G401.6 (cell line): Measurements from ENCODE around the gene GMEB2.
"Not testable (repeated sequence)": the region's sequence is repeated elsewhere in the genome, so short reads cannot be mapped to it uniquely, and the experiment has no call there.

ENCODE experiments used
- FAIRE-seq: peaks from 2 replicates; lab custom pipeline; 2012; peaks lifted over from hg19 to GRCh38; lab: Jason Lieb, UNC

GMEB2 gene, protein sequence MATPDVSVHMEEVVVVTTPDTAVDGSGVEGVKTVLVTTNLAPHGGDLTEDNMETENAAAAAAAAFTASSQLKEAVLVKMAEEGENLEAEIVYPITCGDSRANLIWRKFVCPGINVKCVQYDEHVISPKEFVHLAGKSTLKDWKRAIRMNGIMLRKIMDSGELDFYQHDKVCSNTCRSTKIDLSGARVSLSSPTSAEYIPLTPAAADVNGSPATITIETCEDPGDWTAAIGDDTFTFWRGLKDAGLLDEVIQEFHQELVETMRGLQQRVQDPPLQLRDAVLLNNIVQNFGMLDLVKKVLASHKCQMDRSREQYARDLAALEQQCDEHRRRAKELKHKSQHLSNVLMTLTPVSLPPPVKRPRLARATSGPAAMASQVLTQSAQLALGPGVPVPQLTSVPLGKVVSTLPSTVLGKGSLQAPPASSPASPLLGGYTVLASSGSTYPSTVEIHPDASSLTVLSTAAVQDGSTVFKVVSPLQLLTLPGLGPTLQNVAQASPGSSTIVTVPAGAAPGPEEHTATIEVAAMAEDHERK

DNA sequence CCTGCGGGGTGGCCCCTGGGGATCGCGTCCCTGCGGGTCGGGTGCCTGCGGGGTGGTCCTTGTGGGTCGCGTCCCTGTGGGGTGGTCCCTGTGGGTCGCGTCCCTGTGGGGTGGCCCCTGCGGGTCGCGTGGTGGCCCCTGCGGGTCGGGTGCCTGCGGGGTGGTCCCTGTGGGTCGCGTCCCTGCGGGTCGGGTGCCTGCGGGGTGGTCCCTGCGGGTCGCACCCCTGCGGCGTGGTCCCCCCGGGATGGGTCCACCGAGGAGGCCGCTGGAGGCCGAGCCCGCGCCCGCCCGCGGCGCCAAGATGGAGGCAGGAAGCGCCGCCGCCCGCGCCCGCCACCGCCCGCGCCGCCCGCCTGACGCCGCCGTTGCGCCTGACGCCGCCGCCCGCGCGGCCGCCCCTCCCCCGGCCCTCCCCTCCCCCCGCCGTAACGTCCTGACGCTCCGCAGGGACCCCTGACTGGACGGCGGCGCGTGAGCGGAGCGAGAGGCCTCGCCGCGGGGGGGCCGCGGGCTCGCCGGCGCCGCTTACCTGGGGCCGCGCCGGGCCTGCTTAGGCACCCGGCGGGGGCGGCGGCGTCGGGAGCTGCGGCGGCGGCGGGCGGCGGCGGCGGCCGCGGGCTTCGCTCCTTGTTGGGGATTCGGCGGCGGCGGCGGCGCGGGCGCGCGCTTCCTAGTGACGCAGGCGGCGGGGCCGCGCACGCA, at the start of gene GMEB2:
GMEB2 (minus strand) TSS at position 678 of the 705 bp plus-strand sequence. CDS start 7,704 bp downstream, outside the sequence.
- no peak for FAIRE-seq

- no peak for FAIRE-seq
These were observed 48.9 kb upstream of the GMEB2 start for GRCh38 chr20:63675681-63676368.

DNA sequence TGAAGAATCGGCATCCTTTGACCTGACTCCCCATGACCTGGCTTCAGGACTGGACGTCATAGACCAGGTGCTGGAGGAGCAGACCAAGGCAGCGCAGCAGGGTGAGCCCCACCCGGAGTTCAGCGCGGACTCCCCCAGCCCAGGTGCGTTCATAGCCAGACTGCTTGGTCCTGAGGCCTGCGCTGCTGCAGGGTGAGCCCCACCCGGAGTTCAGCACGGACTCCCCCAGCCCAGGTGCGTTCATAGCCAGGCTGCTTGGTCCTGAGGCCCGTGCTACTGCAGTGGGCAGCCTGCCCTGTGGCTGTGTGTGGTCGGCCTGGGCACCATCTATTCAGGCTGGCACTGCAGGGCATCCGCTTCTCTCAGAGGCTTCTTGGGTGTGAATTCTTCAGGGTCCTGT, 47.0 kb upstream of the GMEB2 start:
- FAIRE-seq: no peak

- no peak for FAIRE-seq
These were observed 45.8 kb upstream of the GMEB2 start for GRCh38 chr20:63672666-63673065.

- FAIRE-seq: not testable (repeated sequence)
These were observed 44.8 kb upstream of the GMEB2 start for GRCh38 chr20:63671695-63672094.

GRCh38 chr20:63668351-63668750, 41.5 kb upstream of the GMEB2 start:
- no peak for FAIRE-seq

GRCh38 chr20:63667858-63668257, 41.0 kb upstream of the GMEB2 start:
- FAIRE-seq: no peak

- FAIRE-seq: no peak
These were observed 38.8 kb upstream of the GMEB2 start for GRCh38 chr20:63665708-63666107.

GRCh38 chr20:63664861-63665594, 38.1 kb upstream of the GMEB2 start:
- no peak for FAIRE-seq

- no peak for FAIRE-seq
These were observed 37.4 kb upstream of the GMEB2 start for GRCh38 chr20:63664143-63664851.

- FAIRE-seq: no peak
These were observed 36.6 kb upstream of the GMEB2 start for GRCh38 chr20:63663332-63664066.

- no peak for FAIRE-seq
These were observed 35.9 kb upstream of the GMEB2 start for GRCh38 chr20:63662813-63663189.

- no peak for FAIRE-seq
These were observed 35.3 kb upstream of the GMEB2 start for GRCh38 chr20:63661959-63662812.

DNA sequence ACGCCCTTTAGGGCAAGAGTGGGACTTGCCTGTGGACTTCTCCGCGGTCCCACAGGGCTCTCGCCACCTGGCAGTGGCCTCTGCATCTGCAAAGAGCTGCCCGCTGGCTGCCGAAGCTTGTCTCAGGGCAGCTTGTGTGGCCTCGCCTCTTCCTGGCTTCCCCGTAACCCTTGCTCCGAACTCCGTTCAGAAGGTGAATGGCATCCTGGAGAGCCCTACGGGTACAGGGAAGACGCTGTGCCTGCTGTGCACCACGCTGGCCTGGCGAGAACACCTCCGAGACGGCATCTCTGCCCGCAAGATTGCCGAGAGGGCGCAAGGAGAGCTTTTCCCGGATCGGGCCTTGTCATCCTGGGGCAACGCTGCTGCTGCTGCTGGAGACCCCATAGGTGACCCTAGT, 34.2 kb upstream of the GMEB2 start:
- FAIRE-seq: no peak

DNA sequence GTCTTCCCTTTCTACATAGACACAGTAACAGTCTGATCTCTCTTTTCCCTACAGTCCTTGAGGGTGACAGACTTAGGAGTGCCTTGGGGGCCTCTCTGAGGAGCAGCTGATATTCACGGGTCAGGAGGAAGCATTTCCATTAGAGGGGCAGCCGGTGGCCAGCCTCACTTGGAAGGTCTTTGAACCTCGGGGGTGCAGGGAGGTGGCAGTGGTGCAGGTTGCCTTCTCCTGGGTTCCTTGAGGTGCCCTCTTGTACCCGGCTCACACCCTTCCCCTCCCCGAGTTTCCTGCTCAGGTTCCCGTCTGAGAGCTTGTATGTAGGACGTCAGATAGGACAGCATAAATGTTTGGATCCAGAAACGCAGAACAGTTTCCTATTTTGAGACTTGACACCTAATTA, 33.7 kb upstream of the GMEB2 start:
- FAIRE-seq: no peak

- FAIRE-seq: not testable (repeated sequence)
These were observed 33.3 kb upstream of the GMEB2 start for GRCh38 chr20:63660174-63660573.

DNA sequence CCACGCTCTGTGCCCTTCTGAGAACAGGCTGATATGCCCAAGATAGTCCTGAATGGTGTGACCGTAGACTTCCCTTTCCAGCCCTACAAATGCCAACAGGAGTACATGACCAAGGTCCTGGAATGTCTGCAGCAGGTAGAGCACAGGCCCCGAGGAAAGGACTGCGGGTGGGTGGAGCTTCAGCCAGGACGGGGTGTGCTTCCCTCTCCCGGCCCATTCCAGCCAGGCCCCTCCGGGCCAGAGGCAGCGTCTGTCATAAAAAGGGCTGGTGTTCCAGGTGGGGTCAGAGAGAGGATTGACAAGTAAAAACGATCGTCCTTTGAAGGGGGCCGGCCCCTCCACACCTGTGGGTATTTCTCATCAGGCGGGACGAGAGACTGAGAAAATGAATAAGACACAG, 32.5 kb upstream of the GMEB2 start:
- no peak for FAIRE-seq

DNA sequence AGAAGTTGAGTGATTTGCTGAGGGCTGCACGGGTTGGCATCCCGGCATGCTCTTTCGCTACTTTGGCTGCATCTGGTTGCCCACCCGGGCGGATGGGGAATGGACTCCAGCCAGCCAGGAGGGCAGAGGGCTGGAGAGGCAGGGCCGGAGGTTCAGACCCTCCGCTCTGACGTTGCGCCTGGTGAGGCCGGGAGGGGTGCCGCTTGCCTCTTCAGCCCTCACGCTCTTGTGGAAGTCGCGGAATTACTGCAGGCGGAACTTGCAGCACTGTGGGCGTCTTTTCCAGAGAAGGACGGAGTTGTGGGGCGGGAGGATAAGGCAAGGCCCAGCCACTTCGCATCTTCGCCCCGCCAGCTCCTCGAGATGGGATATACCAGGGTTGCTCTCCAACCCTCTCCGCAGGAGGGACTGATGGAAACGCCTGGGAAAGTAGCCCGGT, 31.9 kb upstream of the GMEB2 start:
- no peak for FAIRE-seq

GRCh38 chr20:63657937-63658748, 31.2 kb upstream of the GMEB2 start, which contains the start of gene RTEL1:
Gene RTEL1 (plus strand): TSS chr20:63658312. CDS start chr20:63659403, 1,091 bp downstream.
- FAIRE-seq: peak; percentile 25
